Activated T-cell treated with anti-CD3 and anti-CD28 coated beads for 24 hours (primary cell): Measurements from ENCODE around the gene ZNF407.

Experiments
- DNase-seq: peaks from one replicate; pipeline ENCODE4 v3.0.0-alpha.2; 2020; ENCODE audit warnings: low read depth

ZNF407 gene

GRCh38 chr18:74626049-74626874 is 28.6 kb downstream of the ZNF407 start:
- DNase-seq, result no peak

- no peak for DNase-seq
Measured at GRCh38 chr18:74630804-74631203, 33.1 kb downstream of the ZNF407 start.

GRCh38 chr18:74631212-74631611 is 33.5 kb downstream of the ZNF407 start:
- DNase-seq, result no peak

- DNase-seq, result no peak
Measured at GRCh38 chr18:74631623-74632350, 34.1 kb downstream of the ZNF407 start.

GRCh38 chr18:74632351-74632679 is 34.6 kb downstream of the ZNF407 start:
- no peak for DNase-seq

DNA sequence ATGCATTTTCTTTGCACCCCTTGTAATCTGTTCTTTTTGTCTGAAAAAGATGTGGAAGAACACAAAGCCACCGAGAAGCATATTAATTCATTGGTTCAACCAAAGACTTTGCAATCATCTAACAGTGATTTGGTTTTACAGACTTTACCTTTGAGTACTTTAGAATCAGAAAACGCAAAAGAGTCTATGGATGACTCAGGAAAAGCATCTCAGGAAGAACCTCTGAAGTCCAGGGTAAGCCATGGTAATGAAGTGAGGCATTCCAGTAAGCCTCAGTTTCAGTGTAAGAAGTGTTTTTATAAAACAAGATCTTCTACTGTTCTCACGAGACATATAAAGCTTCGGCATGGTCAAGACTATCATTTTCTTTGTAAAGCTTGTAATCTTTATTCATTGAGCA is 35.2 kb downstream of the ZNF407 start:
- no peak for DNase-seq

DNA sequence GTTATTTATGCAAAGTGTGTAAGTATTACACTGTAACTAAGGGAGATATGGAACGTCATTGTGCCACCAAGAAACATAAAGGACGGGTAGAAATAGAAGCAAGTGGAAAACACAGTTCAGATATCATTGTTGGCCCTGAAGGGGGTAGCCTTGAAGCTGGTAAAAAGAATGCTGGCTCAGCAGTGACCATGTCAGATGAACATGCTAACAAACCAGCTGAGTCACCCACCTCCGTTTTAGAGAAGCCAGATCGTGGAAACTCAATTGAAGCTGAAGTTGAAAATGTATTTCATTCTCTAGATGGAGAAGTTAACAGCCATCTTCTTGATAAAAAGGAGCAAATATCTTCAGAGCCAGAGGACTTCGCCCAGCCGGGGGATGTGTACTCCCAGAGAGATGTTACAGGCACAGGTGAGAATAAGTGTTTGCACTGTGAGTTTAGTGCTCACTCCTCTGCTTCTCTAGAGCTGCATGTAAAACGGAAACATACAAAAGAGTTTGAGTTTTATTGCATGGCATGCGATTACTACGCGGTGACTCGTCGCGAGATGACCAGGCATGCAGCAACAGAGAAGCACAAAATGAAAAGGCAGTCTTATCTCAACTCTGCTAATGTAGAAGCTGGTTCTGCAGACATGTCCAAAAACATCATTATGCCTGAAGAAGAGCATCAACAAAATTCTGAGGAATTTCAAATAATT is 36.1 kb downstream of the ZNF407 start:
- DNase-seq, result no peak

DNA sequence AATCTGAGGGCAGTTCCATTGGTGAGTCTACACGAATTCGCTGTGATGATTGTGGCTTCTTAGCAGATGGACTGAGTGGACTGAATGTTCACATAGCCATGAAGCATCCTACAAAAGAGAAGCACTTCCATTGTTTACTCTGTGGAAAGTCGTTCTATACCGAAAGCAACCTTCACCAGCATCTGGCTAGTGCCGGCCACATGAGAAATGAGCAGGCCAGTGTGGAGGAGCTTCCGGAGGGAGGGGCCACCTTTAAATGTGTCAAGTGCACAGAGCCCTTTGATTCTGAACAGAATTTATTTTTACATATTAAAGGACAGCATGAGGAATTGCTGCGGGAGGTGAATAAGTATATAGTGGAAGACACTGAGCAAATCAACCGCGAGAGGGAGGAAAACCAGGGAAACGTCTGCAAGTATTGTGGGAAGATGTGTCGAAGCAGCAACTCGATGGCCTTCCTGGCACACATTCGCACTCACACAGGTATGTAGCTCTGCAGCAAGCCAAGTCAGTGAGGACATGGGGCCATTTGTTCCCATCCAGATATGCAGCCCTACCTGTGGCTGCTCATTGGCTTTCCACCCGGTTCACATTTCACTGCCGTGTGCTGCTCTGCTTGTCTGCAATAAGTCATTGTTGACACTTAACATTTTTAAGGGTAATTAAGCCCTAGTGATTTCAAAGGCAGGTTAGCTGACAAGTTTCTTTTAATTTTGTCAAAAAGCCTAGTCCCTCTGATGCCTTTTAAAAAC is 37.7 kb downstream of the ZNF407 start:
- DNase-seq, result no peak

GRCh38 chr18:74637070-74637469 is 39.4 kb downstream of the ZNF407 start:
- no peak for DNase-seq

DNA sequence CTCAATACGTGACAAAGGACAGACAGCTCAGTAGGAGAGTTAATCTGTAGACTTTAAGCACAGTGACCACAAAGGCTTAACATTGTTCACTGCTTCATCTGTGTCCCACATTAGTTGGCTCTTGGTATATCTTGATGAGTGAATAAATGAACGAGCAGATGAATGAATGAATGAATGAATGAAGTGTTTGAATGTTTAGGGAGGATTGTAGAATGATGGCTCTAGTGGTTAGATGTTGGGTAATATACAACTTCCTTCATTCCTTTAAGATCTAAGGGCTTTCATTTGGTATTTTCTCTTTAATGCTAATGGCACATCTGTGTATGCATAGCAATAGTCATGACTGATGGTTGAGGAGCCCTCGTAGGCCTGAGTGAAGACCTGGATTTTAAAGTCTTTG is 40.5 kb downstream of the ZNF407 start:
- no peak for DNase-seq

GRCh38 chr18:74644713-74645112 is 47.0 kb downstream of the ZNF407 start:
- no peak for DNase-seq

DNA sequence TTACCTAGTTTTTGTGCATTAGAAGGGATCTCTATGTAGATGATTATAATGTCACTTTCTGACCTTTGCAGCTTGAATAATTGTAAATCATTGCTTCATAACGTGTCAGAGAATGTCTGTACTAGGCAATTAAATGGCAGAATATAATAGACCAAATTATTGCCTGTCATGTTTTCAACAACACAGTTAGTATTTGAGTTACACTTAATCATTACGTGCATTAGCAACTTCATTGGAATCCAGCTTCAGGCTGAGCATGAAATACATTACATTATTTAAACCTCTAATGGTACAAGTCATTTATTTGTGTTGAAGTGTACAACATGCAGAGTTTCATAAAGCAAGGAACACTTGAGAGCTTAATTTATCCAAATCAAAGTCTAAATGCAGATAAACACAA is 48.0 kb downstream of the ZNF407 start:
- DNase-seq, result no peak

DNA sequence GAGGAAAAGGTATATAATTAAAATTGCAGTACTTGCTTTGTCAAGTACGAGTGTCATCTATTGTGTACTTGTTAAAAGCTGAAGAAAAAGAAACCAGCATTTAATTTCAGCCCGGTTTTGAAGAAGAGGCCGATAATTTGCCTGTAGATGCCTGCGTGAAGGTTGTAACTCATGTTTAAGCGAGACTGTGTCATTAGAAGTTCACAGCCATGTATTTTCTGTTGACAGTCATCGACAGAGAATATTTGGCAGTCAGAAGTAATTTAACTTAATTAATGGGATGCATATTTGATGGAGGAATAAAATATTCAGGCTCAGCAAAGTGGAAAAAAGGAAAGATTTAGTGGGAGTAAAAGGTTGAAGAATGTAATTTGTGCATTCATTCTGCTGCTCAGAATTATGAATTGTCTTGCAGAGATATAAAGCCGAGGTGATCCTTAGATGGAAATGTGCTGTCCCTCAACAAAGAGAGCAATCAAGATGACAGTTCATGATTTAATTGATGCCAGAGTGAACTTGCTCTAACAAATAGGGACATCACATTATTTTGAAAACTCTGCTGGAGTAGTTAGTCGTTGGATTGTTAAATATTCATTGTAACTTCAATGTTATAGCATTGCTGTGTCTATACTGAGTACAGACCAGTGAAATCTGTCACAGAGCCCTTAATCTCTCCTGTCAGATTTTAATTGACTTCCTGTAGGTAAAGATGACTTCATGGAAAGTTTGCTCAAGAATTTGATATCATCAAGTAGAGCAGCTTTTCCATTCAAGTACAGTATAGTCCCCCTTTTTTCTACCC is 53.9 kb downstream of the ZNF407 start:
- no peak for DNase-seq

- no peak for DNase-seq
Measured at GRCh38 chr18:74652392-74652988, 54.8 kb downstream of the ZNF407 start.

DNA sequence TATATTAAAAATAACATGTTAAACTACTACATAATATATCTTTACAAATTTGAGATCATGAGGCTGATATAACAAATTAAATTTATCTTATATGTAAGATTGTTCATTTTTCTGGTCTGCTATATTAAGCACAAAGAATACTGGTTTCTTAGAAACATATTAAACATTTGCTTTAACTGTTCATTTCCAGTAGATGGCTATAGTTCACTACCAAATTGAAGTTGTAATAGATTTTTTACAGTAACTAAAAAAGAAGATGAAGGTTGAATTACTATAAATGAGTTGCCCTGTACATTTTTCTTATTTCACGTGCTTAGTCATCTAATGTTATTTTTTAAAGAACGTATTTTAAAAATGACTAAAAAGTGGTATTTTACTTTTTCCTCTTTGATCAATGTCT is 57.0 kb downstream of the ZNF407 start:
- no peak for DNase-seq

DNA sequence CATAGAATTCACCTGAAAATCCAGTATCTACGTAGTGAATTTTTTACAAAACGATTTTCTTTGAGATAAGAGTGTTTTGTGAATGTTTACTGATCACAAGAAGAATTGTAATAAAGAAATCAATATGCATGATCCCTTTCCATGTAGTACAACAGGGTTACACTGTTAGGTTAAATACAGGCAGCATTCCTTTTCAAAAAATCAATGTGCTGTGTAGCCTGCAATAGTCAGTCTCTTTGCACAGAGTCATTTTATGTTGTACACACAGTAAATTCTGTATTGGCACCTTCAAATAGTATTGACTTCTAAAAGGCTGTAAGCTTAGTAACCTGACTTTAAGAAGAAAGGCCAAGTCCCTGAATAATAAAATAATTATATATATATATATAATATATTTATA is 63.3 kb downstream of the ZNF407 start:
- no peak for DNase-seq

GRCh38 chr18:74661691-74662090 is 64.0 kb downstream of the ZNF407 start:
- DNase-seq, result no peak

DNA sequence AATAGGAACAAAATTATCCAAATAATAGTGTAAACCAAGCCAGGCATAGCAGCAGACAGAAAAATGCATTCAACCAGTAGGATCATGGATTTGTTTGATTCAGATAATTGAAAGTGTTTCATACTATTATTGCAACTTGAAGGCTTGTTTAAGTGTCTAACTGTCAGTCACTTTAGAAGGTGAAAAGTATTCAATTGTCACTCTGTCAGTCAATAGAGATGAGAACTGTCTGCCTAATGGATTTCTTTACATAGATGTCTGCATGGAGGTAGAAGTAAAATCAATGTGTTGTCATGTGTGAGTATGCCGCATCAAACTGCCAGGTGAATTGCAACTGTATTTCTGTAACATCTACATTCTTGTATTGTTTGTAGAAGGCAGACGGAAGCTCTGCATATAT is 65.0 kb downstream of the ZNF407 start:
- no peak for DNase-seq

DNA sequence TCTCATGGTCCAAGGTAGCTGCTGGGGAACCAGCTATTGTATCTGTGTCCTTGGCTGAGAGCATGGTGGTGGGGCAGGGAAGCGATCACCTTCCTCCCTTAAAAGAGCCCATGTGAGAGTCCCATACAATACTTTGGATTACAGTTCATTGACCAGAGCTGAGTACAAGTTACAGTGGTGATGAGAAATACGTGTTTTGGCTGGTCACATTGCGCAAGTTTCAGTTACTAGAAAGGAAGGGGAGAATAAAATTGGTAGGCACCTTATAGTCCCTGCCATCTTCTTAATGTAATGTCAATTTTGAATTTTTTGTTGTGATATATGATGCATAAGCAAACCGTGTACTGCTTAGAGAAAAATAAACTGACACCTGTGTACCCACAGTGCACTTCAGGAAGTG is 67.7 kb downstream of the ZNF407 start:
- DNase-seq, result no peak

- no peak for DNase-seq
Measured at GRCh38 chr18:74665905-74666304, 68.2 kb downstream of the ZNF407 start.

DNA sequence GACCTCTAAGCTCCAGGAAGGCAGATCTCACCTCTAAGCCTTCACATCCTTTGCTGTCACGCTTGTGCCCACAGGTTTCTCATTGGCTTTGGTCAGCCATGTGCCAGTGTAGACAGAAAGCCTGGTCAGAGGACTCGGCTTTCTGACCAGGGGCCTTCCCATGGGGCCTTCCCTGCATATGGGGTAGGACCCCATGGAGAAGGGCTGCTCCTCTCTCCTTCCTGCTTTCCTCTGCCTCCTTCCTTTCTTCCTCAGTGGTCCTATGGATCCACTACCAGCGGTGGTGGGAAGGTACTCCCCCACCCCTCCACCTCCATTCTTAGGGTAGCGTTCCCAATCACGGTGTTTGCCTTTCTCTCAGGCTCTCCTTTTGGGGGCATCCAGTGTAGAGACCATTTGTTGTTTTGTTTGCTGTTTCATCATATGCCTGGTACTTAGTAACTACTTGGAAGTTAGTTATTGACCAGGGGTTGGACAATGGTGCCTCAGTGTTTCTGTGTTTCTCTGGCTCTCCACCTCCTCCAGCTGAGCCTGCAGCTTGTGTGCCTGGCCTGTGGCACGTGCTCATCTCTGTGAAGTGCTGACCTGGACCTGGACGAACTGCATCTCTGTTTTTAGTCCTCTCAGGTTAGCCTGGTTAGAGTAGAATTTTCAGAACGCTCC is 71.6 kb downstream of the ZNF407 start:
- DNase-seq, result no peak
